Neural progenitor cell (in vitro differentiated cells): ENCODE measurements around the gene PTPN5.

Experiments used
- CTCF ChIP-seq: fragments of 200-600 bp; sonication (generic); IDR thresholded peaks from 2 replicates; pipeline ENCODE4 v1.5.1; 2017; ENCODE audit warnings: antibody characterized with exemption, mild to moderate bottlenecking
- EZH2 ChIP-seq: fragments of 200-600 bp; sonication (generic); IDR thresholded peaks from 2 replicates; pipeline ENCODE4 v1.6.1; 2017; ENCODE audit warnings: antibody characterized with exemption, mild to moderate bottlenecking, moderate library complexity

GRCh38 chr11:18780329-18780728 lies 11.3 kb downstream of the PTPN5 start:
- no peak for TF ChIP-seq CTCF
- TF ChIP-seq EZH2 = no peak
